ENCODE data around the gene SYDE1.

DNA sequence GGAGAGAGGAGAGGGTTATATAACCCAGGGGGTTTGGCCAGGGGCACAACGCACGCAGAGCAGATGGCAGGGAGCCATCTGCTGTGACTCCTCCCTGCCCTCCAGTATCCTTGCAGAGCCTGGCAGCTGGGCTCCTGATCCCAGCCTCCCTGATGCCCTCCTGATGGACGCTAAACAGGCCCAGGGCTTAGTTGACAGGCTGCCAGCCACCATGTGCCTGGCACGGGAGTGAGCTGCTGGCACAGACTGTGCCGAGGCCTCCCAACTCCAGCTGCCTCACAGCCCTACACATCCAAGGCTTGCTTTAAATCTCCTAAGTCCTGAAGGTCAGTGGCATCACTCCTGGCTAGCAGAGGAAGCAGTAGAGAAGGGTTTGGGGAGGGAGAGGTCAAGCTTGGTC lies 16.7 kb downstream of the SYDE1 start:
- TF ChIP-seq, protein P1, sequence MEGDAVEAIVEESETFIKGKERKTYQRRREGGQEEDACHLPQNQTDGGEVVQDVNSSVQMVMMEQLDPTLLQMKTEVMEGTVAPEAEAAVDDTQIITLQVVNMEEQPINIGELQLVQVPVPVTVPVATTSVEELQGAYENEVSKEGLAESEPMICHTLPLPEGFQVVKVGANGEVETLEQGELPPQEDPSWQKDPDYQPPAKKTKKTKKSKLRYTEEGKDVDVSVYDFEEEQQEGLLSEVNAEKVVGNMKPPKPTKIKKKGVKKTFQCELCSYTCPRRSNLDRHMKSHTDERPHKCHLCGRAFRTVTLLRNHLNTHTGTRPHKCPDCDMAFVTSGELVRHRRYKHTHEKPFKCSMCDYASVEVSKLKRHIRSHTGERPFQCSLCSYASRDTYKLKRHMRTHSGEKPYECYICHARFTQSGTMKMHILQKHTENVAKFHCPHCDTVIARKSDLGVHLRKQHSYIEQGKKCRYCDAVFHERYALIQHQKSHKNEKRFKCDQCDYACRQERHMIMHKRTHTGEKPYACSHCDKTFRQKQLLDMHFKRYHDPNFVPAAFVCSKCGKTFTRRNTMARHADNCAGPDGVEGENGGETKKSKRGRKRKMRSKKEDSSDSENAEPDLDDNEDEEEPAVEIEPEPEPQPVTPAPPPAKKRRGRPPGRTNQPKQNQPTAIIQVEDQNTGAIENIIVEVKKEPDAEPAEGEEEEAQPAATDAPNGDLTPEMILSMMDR (IDR thresholded peaks at IDR 0.05) = no peak
- TF ChIP-seq EP300 (IDR thresholded peaks at IDR 0.05) = no peak

Data from esophagus muscularis mucosa (tissue), 3 donors.